ENCODE data around the gene HAND1. TPM values are rescaled to one million over a fixed set of nuclear protein-coding genes. Genes with fewer than 3 reads are reported as not detected.

HAND1 gene
- 0.14 to 0.27 TPM (median 0.20 TPM) in 5 replicates for total RNA-seq (2022; extraction: Qiagen RNA extraction; ENCODE audit: low read depth)

GRCh38 chr5:154478224-154478565, at the start of gene HAND1:
Gene HAND1 (minus strand): TSS chr5:154478227. CDS start chr5:154478008, 219 bp downstream.

GRCh38 chr5:154445422-154446194, 32.4 kb downstream of the HAND1 start, which contains the start of gene SAP30L:
Gene SAP30L (plus strand): TSS chr5:154445997. CDS start chr5:154446605, 608 bp downstream.

Other genes with a start within 250 kb of the HAND1 start
- 25.9 to 36.0 TPM (median 32.7 TPM) in 5 replicates for gene SAP30L, start 32.2 kb downstream of the HAND1 start, total RNA-seq (2022; extraction: Qiagen RNA extraction; ENCODE audit: low read depth)

Measured in A549 treated with CpdA at 1 μM for 4 hours (cell line).